ENCODE measurements around the gene MPP3.

The MPP3 gene

GRCh38 chr17:43831633-43832032 is 1.3 kb downstream of the MPP3 start:
- no peak for DNase-seq

GRCh38 chr17:43830510-43831140 is 2.3 kb downstream of the MPP3 start:
- peak; percentile 69 for DNase-seq

GRCh38 chr17:43829738-43830137 is 3.2 kb downstream of the MPP3 start:
- no peak for DNase-seq

DNA sequence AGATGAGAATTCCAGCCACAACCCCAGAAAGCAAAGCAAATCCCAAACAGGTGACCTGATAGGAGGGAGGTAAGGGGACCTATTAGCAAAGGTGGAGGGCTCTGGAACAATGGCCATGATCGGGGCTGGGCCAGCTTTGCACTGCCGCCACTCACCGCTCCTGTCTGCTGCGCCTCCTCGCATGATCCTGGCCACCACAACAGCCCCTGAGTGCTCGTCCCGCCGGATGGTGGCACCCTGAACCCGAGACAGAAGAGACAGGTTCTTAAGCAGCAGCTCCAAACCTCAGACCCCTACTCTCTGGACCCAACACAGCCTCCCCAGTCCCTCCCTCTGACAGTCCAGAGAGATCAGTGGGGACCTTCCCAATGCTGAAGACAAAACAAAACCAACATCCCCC is 5.3 kb downstream of the MPP3 start:
- no peak for DNase-seq

DNA sequence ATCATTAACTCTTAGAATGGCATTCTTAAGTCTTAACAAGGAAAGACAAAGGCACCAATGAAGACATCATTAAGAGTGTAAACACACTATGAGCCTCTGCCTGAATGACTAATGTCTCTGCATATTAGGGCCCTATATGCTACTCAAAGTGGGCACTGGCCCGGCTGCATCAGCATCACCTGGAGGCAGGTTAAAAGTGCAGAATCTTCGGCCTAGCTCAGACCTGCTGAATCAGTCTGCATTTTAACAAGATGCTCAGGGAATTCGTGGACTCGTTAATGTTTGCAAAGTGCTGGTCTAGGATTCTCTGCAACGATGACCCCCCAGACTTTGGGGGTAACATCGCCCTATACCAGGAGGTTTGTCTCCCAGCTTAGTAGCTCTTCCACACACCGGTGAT is 6.7 kb downstream of the MPP3 start:
- DNase-seq: no peak

DNA sequence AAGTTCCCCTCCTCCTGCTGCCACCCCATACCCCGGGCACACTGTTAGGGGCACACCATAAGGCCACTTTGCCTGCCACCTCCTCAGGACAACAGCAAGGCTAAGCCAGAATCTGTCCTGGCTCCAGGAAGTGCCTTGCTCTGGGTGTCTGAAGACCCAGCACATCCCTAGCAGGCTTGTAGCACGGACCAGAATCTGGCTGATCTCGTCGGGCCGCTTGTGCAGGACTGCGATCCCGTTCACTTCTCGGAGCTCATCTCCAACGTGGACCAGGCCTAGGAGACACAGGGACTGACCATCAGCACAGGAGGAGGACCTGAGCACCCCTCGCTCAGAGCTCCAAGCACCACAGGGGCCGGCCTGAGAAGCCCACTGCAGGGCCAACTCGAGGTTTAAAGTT is 7.4 kb downstream of the MPP3 start:
- no peak for DNase-seq

DNA sequence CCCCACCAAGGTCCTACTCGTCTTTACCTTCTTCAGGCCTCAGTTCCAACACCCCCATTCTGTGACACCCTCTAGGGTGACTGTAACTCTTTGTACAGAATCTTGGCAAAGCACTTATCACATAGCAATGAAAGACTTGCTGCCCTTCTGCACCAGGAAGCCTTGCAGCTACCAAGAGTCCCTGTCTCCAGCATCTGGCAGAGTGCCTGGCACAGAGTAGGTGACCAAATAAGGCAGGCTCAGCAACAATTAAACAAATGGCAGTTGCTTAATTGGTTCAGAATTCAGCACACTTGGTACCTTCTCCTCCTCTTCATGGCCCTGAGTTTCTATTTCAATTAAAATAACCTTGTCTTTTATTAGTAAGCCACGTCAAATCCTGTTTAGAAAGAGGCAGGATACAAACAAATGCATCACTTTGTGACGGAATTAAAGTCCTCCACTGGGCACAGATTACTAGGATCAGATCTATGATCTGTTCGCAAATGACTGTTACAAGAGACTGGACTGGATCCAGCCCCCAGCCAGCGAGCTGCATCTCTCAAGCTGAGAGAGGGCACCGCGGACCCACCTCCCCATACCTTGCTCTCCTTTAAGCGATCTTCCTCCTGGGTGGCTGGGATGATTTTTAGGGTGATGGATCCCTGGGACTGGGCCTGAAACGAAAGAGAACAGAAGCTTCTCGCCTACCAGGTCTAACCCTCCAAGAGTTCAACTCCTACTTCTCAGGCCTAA is 9.4 kb downstream of the MPP3 start:
- DNase-seq: no peak

DNA sequence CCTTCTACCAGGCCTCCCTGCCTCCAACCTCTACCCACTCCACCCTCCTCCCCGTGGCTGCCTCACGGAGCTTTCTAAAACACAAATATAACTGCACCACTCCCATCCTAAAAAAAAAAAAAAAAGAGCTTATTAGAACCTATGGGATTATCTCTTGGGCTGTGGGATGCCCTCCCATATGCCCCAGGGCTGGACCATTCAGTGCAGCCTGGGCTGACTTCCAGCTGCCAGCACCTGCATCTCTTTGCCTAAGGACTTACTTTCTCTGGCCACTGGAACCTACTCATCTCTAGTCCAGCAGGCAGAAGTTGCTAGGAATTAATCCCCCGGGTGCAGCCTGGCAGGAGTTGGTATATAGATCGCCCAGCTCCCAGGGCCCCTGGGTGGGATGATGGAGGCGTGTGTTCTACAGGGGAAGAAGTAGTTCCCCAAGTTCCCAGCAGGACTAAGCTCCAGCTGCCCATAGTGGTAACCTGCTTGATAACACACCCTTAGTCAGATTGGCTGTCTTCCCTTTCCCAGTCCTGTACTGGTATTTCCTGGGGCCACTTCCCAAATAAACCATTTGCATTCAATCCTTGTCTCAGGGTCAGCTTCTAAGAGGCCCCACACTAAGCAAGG is 10.3 kb downstream of the MPP3 start:
- DNase-seq: no peak

GRCh38 chr17:43820759-43821158 is 12.2 kb downstream of the MPP3 start:
- no peak for DNase-seq

- DNase-seq: no peak
Observed at GRCh38 chr17:43818966-43819365, 14.0 kb downstream of the MPP3 start.

- no peak for DNase-seq
Observed at GRCh38 chr17:43817826-43818225, 15.1 kb downstream of the MPP3 start.

DNA sequence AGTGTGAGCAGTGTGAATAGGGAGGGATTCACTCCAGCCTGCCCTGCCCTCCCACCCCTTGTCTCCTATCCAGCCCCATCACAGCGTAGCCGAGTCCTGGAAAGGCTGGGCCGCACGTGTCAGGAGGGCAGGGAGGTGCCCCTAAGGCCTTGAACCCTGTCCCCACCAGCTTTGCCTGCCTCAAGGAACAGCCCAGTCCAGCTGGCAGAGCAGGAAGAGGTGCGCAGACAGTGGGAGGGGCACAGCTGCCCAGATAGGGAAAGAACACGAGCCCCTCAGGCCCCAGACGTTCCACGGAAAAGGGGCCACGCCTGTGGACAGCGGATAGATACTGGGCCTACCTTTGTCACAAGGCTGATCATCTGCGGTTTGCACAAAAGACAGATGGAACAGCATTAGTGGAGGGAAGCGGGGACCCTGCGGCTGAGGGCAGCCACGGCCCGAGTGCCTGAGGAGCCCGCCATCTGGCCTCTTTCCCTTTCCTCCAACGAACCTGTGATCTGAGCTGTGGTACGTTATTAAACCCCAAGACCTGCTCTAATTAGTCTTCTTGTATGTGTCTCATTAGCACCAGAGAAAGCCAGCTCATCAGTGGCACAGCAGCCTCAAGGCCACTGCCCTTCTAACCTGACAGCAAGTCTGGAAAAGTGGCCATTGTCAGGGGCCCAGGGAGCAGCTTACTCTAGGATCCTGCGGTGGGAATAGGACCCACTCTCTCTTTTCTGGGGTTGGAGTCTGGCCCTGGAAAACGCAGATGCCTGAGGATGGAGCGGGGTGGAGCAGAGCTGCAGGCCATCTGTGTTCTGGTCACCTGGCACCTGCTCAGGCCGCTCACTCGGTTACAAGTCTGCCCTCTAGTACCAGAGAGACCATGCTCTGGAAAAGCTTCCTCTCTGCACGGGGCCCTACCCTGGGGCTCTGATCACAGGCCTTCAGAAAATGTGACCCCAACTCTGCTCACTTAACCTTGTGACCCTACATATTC is 16.3 kb downstream of the MPP3 start:
- no peak for DNase-seq

DNA sequence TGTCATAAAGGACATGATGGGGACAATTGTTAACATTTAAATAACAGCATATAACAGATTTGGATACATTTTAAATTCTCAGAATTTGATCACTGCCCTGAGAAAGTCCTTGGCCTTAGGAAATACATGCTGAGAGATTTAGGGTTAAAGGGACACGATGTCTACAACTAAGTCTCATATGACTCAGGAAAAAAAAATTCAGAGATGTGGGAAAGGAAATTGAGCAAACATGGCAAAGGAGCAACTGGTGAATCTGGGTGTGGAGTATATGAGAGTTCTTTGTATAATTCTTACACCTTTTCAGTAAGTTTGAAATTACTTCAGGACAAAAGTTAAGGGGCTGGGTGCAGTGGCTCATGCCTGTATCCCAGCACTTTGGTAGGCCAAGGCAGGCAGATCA is 18.2 kb downstream of the MPP3 start:
- DNase-seq: no peak

GRCh38 chr17:43814026-43814425 is 18.9 kb downstream of the MPP3 start:
- DNase-seq: no peak

- no peak for DNase-seq
Observed at GRCh38 chr17:43813386-43813785, 19.6 kb downstream of the MPP3 start.

GRCh38 chr17:43812396-43813265 is 20.3 kb downstream of the MPP3 start:
- no peak for DNase-seq

- no peak for DNase-seq
Observed at GRCh38 chr17:43810823-43811222, 22.1 kb downstream of the MPP3 start.

GRCh38 chr17:43810226-43810715 is 22.7 kb downstream of the MPP3 start:
- no peak for DNase-seq

- peak; percentile 88 for DNase-seq
Observed at GRCh38 chr17:43809121-43809520, 23.8 kb downstream of the MPP3 start.

- no peak for DNase-seq
Observed at GRCh38 chr17:43808076-43808475, 24.9 kb downstream of the MPP3 start.

DNA sequence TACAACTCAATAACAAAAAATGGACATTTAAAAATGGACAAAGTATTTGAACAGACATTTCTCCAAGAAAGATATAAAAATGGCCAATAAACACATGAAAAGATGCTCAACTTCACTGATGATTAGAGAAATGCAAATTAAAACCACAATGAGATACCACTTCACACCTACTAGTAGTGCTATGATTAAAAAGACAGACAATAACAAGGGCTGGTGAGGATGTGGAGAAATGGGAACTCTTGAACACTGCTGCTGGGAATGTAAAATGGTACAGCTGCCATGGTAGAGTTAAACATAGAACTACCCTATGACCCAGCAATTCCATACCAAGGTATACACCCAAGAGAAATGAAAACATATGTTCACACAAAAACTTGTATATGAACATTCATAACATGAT is 27.8 kb downstream of the MPP3 start:
- DNase-seq: no peak

GRCh38 chr17:43803758-43804157 is 29.2 kb downstream of the MPP3 start:
- DNase-seq: no peak
